HG03432 (cell line): Measurements from ENCODE around the gene DAD1.
A peak's percentile ranks its signal among the peaks of the same experiment; 100 is the strongest.

Experiments
- ATAC-seq: cut with Tn5 transposase; IDR thresholded peaks from one replicate; pipeline ENCODE4 v1.9.1; 2021; ENCODE audit warnings: mild to moderate bottlenecking, moderate library complexity; ENCODE audit not compliant: unreplicated experiment

DAD1 gene

DNA sequence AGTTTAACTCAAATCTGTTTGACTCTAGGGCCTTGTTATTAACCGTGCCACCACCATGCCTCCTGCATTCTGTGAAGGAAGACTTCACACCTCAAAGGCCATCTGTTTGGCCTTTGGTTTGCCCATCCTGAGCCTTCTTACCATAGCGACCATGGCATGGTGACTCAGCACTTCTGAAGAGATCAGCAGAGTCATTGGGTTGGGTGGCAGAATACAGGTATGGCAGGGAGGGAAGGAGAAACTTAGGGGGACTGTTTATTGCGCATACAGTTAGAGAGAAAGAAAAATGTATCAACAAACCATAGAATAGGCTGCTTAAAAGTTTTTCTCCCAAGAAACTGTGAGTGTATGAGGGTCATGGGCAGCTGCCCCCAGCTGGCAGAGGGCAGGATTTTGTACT is 49.2 kb downstream of the DAD1 start:
- ATAC-seq: no peak

DNA sequence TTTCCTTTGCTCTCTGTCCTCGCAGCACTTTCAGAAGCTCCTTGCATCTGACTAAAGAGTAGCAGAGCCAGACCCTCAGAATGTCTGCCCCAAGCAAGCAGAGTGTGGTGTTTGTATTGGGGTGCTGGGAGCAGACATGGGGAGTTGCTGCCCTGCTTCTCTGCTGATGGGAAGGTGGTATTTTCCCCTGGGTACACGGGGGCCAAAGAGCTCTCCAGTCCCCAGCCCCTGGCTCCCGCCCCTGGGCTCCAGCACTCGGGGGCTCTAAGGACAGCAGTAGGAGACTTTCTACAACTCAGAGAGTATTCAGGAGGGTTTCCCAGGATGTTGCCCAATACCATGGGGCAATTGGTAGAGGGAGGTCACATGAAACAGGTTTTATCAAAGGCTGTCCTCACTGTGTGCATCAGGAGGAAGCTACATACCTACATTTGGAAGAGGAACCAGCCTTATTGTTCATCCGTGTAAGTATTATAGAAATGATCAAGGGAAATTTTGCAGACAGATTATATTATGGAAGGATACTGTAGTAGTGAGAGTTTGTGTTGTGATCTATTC is 50.3 kb downstream of the DAD1 start:
- no peak for ATAC-seq

DNA sequence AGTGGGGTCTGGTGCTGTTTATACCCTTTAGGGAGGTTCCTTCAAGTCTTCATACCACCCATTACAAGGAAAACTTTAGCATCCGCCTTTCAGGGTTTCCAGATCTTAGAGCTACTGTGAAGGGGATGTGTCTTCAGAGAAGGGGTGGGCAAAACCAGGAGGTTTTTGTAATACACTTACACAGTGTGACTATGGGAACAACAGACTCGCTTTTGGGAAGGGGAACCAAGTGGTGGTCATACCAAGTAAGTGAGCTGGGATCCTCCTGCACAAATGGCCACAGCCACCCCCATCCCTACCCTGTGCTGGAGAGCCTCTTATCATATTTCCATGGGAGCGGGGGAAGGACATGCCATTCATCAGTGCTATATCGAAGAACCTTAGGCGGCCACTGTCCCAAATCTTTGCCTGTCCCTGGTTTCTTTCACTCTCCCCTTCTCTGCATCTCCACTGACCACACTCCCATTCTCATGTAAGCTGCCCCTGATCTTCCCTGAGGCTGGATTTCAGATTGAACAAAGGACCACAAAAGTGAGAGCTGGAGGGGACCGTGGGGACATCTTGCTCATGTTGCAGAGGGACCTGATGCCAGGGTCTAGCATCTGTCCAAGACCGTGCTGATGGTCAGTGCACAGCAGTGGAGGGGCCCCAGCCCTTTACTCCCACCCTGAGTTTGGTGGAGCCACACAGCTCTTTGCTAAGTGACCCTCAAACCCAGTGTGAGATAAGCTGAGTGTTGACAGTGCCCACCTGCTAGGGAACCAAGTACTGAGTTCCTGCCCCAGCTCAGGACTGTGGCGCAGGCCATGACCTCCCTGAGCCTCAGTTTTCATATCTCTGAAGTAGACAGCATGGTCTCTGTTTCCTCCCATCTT is 51.4 kb downstream of the DAD1 start:
- ATAC-seq: no peak

DNA sequence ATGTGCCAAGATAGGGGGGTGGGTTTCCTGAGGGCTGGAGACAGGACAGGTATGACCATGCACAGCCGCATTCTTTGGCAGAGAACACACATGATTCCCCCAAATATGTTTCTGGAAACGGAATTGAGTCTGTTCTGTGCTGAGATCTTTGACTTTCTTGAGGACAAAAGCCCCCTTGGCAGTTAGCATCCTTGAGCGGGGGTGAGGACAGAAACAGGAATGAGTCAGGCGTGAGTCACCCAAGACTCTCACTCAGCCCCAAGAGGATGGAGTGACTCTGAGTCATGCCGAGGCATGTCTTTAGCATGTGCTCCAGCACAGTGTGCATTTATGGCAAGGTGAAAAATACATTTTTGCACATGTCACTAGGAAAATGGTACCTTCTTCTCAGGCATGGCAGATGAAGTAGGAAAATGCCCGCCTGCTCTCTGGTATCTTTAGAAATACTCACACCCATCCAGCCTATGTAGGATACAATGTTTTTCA is 52.1 kb downstream of the DAD1 start:
- ATAC-seq: peak; percentile 91

DNA sequence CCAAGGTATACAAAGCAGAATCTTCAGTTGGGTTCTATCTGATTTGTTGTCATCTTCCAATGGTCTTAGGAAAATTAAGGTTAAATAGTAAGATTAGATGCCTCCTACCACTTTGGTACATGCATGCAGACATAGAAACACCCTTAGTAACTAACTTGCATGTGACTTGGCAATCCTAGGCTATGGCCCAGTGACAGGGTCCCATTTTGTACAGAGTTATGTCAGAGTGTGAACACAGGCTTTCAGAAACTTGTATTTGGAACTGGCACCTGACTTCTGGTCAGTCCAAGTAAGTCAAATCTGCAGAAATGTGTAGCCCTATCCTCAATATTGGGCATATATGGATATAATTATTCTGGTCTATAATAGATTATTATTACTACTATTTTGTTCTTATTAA is 53.1 kb downstream of the DAD1 start:
- no peak for ATAC-seq

DNA sequence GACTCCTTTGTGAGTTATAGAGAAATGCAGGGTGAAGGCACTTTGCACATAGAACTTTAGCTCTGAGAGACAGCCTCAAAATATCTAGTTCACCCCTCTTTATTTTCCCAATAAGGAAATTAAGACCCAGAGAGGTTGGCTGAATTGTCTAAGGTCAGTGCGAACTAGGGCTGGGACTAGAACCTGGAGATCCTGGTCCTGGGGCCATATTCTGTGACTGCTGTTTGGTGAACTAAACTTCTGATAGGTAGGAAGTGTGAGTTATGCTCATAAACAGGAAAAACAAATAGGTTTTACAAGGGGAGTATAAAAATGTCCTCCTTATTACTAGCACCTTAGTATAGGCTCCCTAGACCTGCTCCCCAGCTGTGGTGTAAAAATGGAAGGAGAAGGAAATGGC is 53.9 kb downstream of the DAD1 start:
- ATAC-seq: no peak

DNA sequence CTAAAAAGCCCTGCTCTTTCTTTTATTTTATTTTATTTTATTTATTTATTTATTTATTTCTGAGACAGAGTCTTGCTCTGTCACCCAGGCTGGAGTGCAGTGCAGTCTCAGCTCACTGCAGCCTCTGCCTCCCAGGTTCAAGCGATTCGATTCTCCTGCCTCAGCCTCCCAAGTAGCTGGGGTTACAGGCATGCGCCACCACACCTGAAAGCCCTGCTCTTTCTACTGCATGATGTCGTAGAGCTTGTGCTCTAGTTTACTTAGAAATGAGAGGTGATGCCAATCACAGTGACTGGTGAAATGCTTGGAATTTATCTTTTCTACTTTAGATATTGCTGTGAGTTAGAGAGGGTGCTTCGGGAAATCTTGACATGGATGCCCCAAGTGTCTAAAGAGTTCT is 54.5 kb downstream of the DAD1 start:
- ATAC-seq: no peak

DNA sequence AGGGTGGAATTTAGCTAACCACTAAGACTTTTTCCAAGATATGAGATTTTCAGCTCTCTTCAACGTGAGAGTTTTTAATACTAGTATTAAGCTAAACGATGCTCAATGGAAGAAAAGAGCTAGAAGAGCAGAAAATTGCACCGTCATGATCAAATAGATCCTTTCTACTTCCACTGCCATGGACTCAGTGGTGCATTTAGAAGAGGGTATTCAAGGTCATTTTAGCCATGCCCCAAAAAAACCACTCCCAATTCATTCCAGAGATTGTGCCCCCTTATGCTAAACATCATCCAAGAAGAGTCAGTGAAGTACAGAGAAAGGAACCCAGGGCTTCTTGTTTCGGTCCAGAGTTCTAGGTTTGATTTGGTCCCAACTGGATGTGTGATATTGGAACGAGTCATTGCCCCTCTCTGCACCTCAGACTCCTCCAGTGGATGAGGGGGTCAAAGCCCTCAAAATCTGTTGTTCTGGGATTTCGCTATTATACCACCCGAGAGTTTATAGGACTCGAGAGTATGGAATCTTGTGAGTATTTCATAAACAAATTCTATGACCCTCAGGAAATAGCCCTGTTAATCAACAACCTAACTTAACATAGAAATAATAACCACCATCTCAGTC is 55.2 kb downstream of the DAD1 start:
- ATAC-seq: no peak

DNA sequence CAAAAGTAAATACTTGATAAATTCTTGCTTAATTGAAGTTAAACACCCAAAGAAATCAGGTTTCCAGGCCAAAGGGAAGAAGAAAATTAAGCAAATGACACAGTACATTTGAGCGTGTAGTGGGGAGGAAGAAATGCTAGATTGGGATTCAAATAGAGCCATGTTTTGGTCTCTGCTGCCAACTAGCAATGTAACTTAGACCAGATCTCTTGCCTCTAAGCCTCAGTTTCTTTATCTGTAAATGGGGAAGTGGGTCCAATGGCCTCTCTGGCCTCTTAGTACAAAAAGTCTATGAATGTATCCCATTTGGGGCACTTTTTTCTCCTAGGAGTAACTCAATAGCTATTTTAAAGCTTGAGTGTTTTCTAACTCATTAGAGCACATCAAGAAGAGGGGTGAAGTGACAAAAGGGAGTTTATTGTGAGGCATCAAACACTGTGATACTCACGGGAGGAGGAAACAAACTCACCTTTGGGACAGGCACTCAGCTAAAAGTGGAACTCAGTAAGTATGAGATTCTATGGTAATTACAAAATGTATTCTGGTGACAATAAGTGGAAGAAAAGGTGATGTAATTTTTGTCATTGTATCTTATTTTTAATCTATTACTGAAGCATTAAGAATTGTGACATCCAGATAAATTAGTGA is 55.8 kb downstream of the DAD1 start:
- no peak for ATAC-seq

DNA sequence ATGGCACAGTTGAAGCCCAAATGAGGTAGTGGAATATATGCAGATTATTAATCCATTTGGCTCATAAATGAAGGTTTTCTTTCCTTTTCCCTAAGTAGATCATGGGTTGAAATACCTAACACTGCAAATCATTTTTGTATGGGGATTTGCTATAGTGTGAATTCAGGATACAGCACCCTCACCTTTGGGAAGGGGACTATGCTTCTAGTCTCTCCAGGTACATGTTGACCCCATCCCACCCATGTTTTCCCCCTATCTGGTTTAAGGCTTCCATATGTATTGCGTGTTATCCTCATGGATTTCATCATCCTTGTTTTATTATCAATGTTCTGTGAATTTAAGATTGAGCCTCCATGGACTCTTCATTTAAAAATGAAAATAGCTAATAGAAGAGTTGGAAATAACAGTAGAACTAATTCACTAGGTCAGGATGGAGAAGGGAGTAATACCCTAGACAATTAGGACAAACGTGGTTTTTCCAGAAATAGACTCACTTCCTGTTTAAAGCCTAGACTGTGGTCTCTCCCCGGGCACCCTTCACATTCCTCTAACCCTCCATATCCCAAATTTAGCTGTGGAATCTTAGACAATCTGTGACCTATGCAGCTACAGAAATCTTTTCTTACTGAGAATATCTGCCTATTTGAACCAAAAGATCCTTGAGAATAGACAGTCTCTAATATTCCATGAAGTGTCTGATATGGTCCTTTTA is 56.5 kb downstream of the DAD1 start:
- ATAC-seq: no peak

DNA sequence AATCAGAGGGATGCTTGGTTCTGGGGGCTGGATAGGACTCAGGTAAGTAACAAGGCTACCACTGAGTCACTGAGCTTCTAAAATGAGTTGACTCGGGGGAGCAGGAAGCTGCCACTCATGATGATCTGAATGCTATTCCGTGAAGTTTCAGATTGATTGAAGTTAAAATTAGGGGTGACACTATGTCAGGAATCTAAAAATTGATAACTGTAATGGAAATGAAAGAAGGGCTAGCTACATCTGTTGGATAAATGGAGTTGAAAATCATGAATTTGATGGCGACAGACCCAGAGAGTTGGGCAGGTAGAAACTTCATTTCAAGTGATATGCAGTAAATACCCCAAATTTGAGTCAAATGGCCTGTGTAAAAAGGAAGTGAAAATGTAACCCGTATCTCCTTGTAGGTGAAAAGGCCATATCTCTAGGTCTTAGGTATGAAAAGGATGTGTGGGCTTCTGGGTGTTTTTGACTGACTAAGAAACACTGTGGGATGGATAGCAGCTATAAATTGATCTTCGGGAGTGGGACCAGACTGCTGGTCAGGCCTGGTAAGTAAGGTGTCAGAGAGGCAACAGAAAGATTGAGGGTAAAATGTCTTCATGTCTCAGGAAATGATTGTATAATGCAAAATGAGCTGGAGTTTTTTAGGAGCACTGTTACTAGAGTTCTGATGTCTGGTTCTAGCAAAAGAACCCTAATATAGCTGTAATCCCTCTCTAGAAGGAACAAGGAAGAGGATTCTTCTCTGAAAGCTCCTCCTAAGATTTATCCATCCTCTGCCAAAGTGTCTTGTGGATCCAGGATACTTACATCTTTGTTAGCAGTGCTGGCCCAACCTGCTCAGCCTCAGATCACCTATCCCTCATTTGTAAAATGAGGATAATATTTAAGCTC is 57.3 kb downstream of the DAD1 start:
- peak; percentile 83 for ATAC-seq

DNA sequence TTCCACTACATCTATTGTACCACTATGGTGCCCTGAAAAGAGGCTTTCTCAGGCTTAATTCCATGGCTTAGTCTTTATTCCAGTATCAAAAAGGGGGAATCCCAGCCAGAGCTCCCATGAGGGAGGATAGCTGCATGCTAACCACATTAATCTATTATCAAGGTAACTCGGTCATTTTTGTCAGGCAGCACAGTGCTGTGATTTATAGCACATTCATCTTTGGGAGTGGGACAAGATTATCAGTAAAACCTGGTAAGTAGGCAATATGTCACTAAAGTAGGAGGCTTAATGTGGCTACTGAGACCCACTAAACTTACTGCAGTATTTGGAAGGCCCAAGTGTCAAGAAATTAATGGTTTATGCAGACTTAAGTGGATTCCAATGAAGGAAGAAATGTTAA is 58.9 kb downstream of the DAD1 start:
- ATAC-seq: no peak

DNA sequence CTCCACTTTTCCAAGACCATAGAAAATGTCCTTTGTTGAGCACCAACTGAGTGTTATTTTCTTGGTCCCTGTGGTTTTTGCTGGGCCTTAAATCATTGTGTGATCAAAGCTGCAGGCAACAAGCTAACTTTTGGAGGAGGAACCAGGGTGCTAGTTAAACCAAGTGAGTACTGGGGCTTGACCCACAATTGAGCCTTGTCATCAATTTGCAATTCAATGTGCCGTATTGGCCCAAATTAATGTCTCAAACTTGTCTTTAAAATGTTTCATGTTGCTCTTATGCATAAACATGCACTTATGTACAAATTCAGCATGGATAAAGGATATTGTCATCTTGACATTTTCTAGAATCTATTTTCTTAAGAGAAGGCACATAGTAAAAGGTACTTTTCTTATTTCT is 62.3 kb downstream of the DAD1 start:
- no peak for ATAC-seq

DNA sequence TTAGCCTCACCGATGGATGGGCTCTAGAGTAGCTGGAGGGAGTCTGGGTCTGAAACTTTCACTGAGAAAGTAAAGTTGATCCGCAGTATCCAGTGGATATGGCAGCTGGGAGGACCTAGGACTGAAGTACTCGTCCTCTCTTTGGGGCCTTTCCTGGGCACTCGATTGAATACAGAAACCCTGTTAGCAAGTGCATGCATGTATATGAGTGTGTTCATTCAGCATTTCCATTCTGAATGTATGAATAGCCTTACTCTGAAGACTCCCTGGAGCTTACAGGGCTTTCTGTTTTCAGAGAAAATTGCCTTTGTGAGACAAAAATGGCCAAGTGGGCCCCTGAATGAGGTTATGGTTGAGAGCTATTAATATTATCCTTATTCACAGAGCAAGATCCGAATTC is 62.8 kb downstream of the DAD1 start:
- ATAC-seq: no peak

DNA sequence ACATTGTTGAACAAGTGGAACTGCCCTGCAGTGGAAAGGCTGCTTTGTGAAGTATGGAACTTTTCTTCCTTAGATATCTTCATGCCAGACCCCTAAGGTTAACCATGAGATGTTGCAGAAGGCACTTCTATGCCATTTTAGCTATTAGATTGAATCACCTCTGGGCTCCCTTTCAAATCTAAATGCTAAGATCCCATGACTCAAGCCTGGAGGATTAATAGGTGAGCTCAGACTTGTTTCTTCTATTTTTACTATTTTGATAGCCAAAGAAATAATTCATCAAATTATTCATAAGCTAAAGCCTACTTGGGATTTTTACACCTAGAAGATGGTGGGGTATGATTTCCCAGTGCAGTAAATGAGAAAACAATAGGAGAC is 64.3 kb downstream of the DAD1 start:
- no peak for ATAC-seq

DNA sequence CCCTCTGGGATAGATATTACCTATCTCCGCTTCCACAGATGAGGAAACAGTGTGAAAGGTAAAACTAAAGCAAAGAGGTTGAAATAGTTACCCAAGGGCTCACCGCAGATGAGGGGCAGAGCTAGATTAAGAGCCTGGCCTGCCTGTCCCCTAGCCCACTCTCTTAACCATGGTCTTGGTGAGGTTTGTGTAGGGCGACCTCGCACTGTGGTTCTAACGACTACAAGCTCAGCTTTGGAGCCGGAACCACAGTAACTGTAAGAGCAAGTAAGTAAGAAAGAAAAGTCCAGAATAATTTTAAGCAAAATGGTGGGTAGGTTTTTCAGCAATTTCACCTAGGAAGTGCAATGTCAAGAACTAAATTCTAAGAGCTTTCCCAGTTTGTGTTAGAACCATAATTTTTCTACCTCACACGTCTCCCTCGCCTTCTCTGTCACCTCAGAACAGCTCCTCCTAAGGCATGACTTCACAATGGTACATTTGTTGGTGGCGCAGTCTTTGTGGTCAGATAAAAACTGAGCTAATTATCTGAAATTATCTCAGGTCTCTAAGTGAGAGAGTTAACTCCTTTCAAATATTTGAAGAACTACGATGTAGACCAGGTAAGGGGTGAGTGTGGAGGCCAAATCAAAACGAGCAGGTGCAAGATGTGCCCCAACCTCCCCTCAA is 64.8 kb downstream of the DAD1 start:
- no peak for ATAC-seq

DNA sequence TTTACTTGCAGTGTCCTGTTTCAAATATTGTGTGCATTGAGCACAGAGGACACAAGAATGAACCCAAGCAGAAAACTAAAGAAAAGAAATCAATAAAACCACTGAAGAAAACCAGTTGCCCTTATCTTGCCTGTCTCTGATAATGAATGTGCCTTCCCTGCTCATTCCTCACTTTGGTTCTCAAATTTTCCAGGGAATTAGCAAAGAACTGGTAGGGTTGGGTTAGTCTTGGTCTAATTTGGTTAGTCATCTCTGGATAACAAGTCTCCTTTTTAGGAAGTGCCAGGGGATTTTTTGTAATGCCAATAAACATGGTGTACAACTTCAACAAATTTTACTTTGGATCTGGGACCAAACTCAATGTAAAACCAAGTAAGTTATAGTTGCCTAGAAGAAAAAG is 65.7 kb downstream of the DAD1 start:
- no peak for ATAC-seq

DNA sequence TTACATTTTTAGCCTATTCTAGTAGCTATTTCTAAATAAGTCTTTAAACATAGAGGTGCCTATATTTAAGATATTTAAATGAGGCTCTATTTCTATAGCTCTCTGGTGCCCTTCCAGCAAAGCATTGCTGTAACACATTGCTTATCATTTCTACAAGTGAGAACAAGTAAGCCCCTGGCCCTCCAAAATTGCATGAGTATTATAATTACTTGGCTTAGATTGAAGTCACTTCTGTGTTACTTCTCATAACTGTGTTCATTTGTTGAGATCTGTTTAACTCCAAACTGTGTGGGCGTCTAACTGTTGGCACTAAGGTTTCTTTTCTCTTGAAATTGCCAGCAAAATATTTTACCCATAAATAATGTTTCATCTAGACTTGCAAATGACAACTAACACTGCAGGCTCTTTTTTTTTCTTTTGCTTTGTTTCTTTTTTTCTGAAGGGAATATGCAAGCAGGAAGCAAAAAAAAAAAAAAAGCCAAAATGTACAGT is 66.5 kb downstream of the DAD1 start:
- ATAC-seq: no peak
